Measurements from ENCODE around the gene EME1. TPM values are rescaled to one million over a fixed set of nuclear protein-coding genes. Genes with fewer than 3 reads are reported as not detected.
A peak's percentile ranks its signal among the peaks of the same experiment; 100 is the strongest.

EME1 gene
- total and polyA plus RNA-seq, 2 of the 4 experiments (the other 2 are of a cell fraction) = 9.1 to 9.4 TPM

DNA sequence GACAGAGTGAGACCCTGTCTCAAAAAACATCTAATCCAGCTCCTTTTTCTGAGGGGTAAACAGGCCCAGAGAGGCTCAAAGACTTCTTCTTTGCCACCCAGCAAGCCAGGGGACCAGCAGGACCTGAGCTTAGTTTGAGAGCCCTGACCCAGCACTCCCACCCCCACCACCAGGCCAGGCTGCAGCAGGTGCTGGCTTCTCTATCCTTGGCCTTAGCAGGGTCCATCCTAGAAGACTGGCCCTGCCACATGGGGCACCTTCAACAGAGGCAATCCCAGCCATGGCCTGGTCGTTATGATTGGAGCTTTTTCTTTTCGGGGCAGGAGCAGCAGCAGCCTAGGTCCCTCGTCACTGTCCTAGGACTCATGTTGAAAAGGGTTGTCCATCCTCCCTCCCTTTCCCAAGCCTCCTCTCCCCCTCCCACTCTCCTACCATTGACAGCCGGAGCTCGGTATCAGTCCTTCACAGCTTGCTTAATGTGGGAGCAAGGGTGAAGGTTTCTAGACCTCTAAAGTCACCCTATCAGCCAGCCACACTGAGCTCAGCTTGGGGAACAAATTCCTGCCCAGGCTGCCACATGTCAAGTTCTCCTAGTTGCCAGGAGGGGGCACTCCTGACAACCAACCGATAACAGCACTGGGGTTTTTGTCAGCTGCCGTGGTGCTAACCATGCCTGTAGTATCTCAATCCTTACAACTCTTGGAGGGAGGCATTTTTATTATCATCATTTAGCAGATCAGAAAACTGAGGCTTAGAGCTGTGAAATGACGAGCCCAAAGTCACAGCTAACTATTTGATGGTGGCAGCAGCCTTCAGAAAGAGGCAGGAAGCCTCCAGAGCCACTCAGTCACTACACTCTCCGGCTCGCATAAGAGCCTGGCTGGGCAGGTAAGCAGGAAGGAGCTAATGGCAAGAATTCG is 11.2 kb upstream of the EME1 start:
- Histone ChIP-seq H3K36me3 (ENCODE audit: control insufficient read depth, insufficient read depth, low read length) (peaks cover 49% of the 10 kb centered on the region), H3K4me2 (ENCODE audit: low read depth, low read length) (no peak overlapping the region), H2AFZ (replicated peaks; ENCODE audit: low read length, poor library complexity) (no peak overlapping the region), H4K5ac (ENCODE audit: low read depth, low read length) (peak overlapping the region; percentile 26; the same call in 1 of the 2 replicates), H4K20me1 (ENCODE audit: insufficient read depth, low read length) (peaks cover 22% of the 10 kb centered on the region; the same call in 1 of the 2 replicates), H3K27ac (ENCODE audit: insufficient read depth, low read length) (no peak overlapping the region), H3K9me3 (ENCODE audit: control insufficient read depth, insufficient read depth, low read length) (no peaks in the 10 kb centered on the region), H2BK20ac (ENCODE audit: low read depth, low read length) (no peak overlapping the region), H3K4me1 (ENCODE audit: control insufficient read depth, insufficient read depth, low read length) (peaks cover 11% of the 10 kb centered on the region), H3K9me1 (ENCODE audit: insufficient read depth, low read length) (peaks cover 9% of the 10 kb centered on the region; the same call in 1 of the 2 replicates), H2BK120ac (ENCODE audit: low read depth, low read length) (no peak overlapping the region), H3K79me1 (ENCODE audit: low read depth in 1 of 2, low read length in 2 of 2) (peaks cover 3 to 17% of the 10 kb centered on the region in 2 experiments; a peak in 1 of 4 replicates), H3K14ac (replicated peaks; ENCODE audit: low read depth, low read length) (no peak overlapping the region), H3K27me3 (ENCODE audit: control insufficient read depth, insufficient read depth, low read length) (no peaks in the 10 kb centered on the region), H3K23ac (ENCODE audit: low read depth, low read length) (no peak overlapping the region), H4K8ac (ENCODE audit: low read depth in 2 of 2, low read length in 2 of 2) (no peak overlapping the region), H4K91ac (ENCODE audit: insufficient read depth, low read depth, low read length) (no peak overlapping the region), H2BK15ac (ENCODE audit: low read depth, low read length) (no peak overlapping the region), H3K4ac (ENCODE audit: low read depth, low read length) (no peak overlapping the region), H3K18ac (ENCODE audit: low read depth, low read length) (no peak overlapping the region), H3K56ac (ENCODE audit: extremely low read depth, insufficient read depth, low read length) (no peak overlapping the region), H2AK9ac (replicated peaks; ENCODE audit: low read depth, low read length, poor library complexity) (no peak overlapping the region), H3K9ac (ENCODE audit: low read depth, low read length) (peak overlapping the region; percentile 18; the same call in 1 of the 2 replicates), H3K4me3 (ENCODE audit: insufficient read depth, low read depth, low read length) (no peak overlapping the region), H2BK5ac (ENCODE audit: low read depth, low read length, poor library complexity, severe bottlenecking) (no peak overlapping the region), H2AK5ac (ENCODE audit: low read depth, low read length) (peak overlapping the region; percentile 60; the same call in 1 of the 2 replicates)
- 0 out of 2 replicates have a peak, but pooled peaks have one; percentile 37 for TF ChIP-seq SMC3 (IDR thresholded peaks at IDR 0.05; ENCODE audit: low read depth, low read length)
- peak; percentile 54 for TF ChIP-seq RAD21 (IDR thresholded peaks at IDR 0.05; ENCODE audit: low read length)
- no peak for TF ChIP-seq RFX5 (IDR thresholded peaks at IDR 0.05; ENCODE audit: low read depth, low read length)
- TF ChIP-seq MAFK (IDR thresholded peaks at IDR 0.05; ENCODE audit: low read depth, low read length) = no peak
- TF ChIP-seq, protein P1, sequence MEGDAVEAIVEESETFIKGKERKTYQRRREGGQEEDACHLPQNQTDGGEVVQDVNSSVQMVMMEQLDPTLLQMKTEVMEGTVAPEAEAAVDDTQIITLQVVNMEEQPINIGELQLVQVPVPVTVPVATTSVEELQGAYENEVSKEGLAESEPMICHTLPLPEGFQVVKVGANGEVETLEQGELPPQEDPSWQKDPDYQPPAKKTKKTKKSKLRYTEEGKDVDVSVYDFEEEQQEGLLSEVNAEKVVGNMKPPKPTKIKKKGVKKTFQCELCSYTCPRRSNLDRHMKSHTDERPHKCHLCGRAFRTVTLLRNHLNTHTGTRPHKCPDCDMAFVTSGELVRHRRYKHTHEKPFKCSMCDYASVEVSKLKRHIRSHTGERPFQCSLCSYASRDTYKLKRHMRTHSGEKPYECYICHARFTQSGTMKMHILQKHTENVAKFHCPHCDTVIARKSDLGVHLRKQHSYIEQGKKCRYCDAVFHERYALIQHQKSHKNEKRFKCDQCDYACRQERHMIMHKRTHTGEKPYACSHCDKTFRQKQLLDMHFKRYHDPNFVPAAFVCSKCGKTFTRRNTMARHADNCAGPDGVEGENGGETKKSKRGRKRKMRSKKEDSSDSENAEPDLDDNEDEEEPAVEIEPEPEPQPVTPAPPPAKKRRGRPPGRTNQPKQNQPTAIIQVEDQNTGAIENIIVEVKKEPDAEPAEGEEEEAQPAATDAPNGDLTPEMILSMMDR (conservative IDR thresholded peaks at IDR 0.05; ENCODE audit: low read depth, low read length) = peak; percentile 75
- TF ChIP-seq RCOR1 (IDR thresholded peaks at IDR 0.05; ENCODE audit: insufficient replicate concordance, low read length) = no peak
- TF ChIP-seq MXI1 (IDR thresholded peaks at IDR 0.05; ENCODE audit: borderline replicate concordance, low read depth, low read length) = peak; percentile 49; the same call in 1 of the 2 replicates
- TF ChIP-seq, protein P2, sequence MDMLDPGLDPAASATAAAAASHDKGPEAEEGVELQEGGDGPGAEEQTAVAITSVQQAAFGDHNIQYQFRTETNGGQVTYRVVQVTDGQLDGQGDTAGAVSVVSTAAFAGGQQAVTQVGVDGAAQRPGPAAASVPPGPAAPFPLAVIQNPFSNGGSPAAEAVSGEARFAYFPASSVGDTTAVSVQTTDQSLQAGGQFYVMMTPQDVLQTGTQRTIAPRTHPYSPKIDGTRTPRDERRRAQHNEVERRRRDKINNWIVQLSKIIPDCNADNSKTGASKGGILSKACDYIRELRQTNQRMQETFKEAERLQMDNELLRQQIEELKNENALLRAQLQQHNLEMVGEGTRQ (IDR thresholded peaks at IDR 0.05; ENCODE audit: low read depth, low read length) = peak; percentile 39; the same call in 1 of the 2 replicates
- no peak for TF ChIP-seq NFE2L2 (IDR thresholded peaks at IDR 0.05; ENCODE audit: low read depth, low read length)
- TF ChIP-seq CEBPB (IDR thresholded peaks at IDR 0.05; ENCODE audit: low read depth, low read length) = no peak
- no peak for TF ChIP-seq POLR2A (IDR thresholded peaks at IDR 0.05; ENCODE audit: low read depth, low read length)
- in situ Hi-C loops (cut with MboI; ENCODE audit: low sequenced_read_pairs) (no loop called here), dilution Hi-C loops (cut with HindIII; ENCODE audit: low sequenced_read_pairs, unreplicated experiment) (no loop called here), intact Hi-C loops (cut with micrococcal nuclease) (loop anchor here (1.0 kb wide), 1 partner anchor 116 kb away; the partner anchor contains the start of gene RSAD1)
- WGBS, 2 experiments (ENCODE audit: extremely low coverage in 2 of 2, insufficient read length in 1 of 2) = 0% methylated on average over 1 of the region's 11 CpGs; no CpG with 5 or more reads in 1 of the 2 experiments
- DNase-seq (peak; percentile 74), ATAC-seq (ENCODE audit: low read depth) (peak; percentile 79)
- BruUV-seq (replicated peaks) = no TSS peak
- ChIA-PET POLR2A (ENCODE audit: unreplicated experiment) (interaction anchor here (0.5 kb wide), 1 partner anchor 233 kb away, joined by 6 read pairs; no protein-coding TSS in a partner anchor), CTCF (interaction anchor here (0.7 to 2.1 kb wide), 8 partner anchors 9 to 210 kb away, joined by 3 to 7 read pairs (median 3); no protein-coding TSS in a partner anchor)
